ENCODE results near the gene XPR1. TPM values are rescaled to one million over a fixed set of nuclear protein-coding genes. Genes with fewer than 3 reads are reported as not detected.
A peak's percentile ranks its signal among the peaks of the same experiment; 100 is the strongest.

XPR1 gene
- total RNA-seq, 4 donors from 2014 or later: 15.8 to 26.7 (median 22.8) TPM

DNA sequence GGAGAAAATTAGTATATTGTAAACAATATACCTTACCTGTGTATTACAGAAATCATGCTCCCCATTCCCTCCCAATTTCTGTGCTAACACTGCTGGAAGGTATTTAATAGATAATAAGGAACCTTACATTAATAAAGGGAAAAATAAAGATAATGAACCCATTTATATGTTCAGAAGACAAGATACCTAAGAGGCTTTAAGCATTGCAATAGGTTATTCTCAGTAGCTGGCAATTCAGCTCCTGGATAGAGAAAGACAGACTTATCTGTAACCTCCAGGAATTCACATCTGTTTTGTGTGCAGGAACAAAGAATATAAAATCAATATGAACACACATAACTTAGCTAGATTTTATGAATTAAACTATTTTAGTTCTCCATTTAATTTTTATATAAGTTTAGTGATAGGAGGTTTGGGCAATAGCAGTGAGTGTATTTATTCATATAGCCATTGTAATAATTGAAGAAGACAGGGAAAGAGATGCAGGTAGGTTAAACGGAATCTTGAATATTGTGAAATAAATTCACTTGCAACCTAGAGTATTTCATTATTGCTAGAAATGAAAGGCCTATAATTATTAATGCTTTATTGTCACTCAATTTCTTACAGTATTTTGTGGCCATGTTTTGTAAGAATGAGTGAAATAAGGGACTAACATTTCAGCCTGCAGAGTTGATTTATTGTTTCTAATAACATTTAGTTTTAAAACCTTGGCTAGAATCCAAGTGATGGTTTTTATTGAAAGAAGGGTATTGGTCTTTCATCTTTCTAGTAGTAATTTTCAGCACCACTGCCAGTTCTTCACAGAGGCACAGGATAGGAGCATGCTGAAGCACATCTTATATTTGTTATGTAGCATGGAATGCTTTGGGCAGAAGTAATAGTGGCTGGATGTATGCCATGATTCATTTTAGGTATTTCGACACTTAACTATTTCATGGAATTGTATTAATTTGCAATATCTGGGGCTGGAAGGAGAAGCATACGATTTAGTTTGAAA is 1.5 kb downstream of the XPR1 start:
- no peak for TF ChIP-seq EP300 (IDR thresholded peaks at IDR 0.05)
- no peak for TF ChIP-seq POLR2AphosphoS5 (IDR thresholded peaks at IDR 0.05)
- TF ChIP-seq, protein P1, sequence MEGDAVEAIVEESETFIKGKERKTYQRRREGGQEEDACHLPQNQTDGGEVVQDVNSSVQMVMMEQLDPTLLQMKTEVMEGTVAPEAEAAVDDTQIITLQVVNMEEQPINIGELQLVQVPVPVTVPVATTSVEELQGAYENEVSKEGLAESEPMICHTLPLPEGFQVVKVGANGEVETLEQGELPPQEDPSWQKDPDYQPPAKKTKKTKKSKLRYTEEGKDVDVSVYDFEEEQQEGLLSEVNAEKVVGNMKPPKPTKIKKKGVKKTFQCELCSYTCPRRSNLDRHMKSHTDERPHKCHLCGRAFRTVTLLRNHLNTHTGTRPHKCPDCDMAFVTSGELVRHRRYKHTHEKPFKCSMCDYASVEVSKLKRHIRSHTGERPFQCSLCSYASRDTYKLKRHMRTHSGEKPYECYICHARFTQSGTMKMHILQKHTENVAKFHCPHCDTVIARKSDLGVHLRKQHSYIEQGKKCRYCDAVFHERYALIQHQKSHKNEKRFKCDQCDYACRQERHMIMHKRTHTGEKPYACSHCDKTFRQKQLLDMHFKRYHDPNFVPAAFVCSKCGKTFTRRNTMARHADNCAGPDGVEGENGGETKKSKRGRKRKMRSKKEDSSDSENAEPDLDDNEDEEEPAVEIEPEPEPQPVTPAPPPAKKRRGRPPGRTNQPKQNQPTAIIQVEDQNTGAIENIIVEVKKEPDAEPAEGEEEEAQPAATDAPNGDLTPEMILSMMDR (IDR thresholded peaks at IDR 0.05): no peak
- TF ChIP-seq POLR2A (IDR thresholded peaks at IDR 0.05; ENCODE audit: low read depth): no peak
- H3K36me3 ChIP-seq: no peaks in the 10 kb centered on the region
- no peak for DNase-seq (ENCODE audit: extremely low spot score)
- peak overlapping the region; percentile 87 to 99 (median 95) for H3K4me3 ChIP-seq
- intact Hi-C loops (cut with DNase I): loop anchor here (5.0 kb wide), 2 partner anchors 96 to 229 kb away; no protein-coding TSS in a partner anchor
- H3K9me3 ChIP-seq: no peaks in the 10 kb centered on the region
- peak overlapping the region in 2 of 4 donors; percentile 96 for H3K27ac ChIP-seq (replicated peaks in 1 of 4)
- no peaks in the 10 kb centered on the region for H3K27me3 ChIP-seq
- WGBS: 65% methylated on average over 3 of the region's 3 CpGs
- H3K4me1 ChIP-seq: peaks cover 33 to 47% (median 39%) of the 10 kb centered on the region in 4 donors

DNA sequence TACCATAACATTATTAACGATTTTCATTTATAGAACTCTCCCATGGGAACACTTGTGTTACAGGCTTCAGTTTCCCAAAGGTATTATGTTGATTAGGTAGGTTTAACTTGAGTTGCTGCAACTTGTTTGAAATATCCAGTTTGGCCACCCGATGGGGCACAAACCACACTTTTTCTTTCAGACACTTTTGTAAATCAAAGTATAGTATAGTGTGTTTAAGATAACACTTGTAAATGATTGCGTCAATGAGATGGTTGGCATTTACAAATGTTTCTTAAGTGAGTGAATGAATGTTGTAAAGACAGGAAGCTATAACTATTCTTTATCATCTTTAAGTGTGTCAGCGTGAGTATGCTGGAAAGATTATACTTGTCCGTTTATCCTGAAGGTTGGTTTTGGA is 4.3 kb downstream of the XPR1 start:
- intact Hi-C loops (cut with DNase I): no loop called here
- no peaks in the 10 kb centered on the region for H3K27me3 ChIP-seq

GRCh38 chr1:180639871-180640270 is 8.0 kb downstream of the XPR1 start:
- Histone ChIP-seq H3K4me3 (no peak overlapping the region), H3K9me3 (no peaks in the 10 kb centered on the region), H3K27me3 (no peaks in the 10 kb centered on the region), H3K36me3 (no peaks in the 10 kb centered on the region), H3K27ac (replicated peaks in 1 of 4) (no peak overlapping the region), H3K4me1 (peaks cover 30 to 44% (median 36%) of the 10 kb centered on the region in 4 donors)
- intact Hi-C loops (cut with DNase I): no loop called here
- no peak for DNase-seq (ENCODE audit: extremely low spot score)
- TF ChIP-seq, protein P1 (IDR thresholded peaks at IDR 0.05): no peak
- TF ChIP-seq POLR2AphosphoS5 (IDR thresholded peaks at IDR 0.05) (no peak), POLR2A (IDR thresholded peaks at IDR 0.05; ENCODE audit: low read depth) (no peak), EP300 (IDR thresholded peaks at IDR 0.05) (no peak)

More for the DNA sequence above, 4.3 kb downstream of the XPR1 start:
- TF ChIP-seq POLR2A (IDR thresholded peaks at IDR 0.05; ENCODE audit: low read depth): no peak
- TF ChIP-seq POLR2AphosphoS5 (IDR thresholded peaks at IDR 0.05): no peak
- TF ChIP-seq, protein P1 (IDR thresholded peaks at IDR 0.05): no peak
- TF ChIP-seq EP300 (IDR thresholded peaks at IDR 0.05): no peak
- H3K27ac ChIP-seq (replicated peaks in 1 of 4): no peak overlapping the region
- DNase-seq (ENCODE audit: extremely low spot score): no peak
- H3K9me3 ChIP-seq: no peaks in the 10 kb centered on the region
- H3K4me3 ChIP-seq: no peak overlapping the region
- no peaks in the 10 kb centered on the region for H3K36me3 ChIP-seq
- WGBS: 74% methylated on average over 5 of the region's 5 CpGs
- H3K4me1 ChIP-seq: peaks cover 25 to 51% (median 41%) of the 10 kb centered on the region in 4 donors

- Histone ChIP-seq H3K27me3 (no peaks in the 10 kb centered on the region), H3K4me3 (no peak overlapping the region), H3K27ac (replicated peaks in 1 of 4) (no peak overlapping the region), H3K36me3 (no peaks in the 10 kb centered on the region), H3K9me3 (no peaks in the 10 kb centered on the region), H3K4me1 (peaks cover 27 to 42% (median 40%) of the 10 kb centered on the region in 4 donors)
- DNase-seq (ENCODE audit: extremely low spot score): no peak
- intact Hi-C loops (cut with DNase I): no loop called here
- WGBS: 97% methylated on average over 3 of the region's 3 CpGs
- TF ChIP-seq POLR2A (IDR thresholded peaks at IDR 0.05; ENCODE audit: low read depth): no peak
- TF ChIP-seq, protein P1 (IDR thresholded peaks at IDR 0.05): no peak
- no peak for TF ChIP-seq EP300 (IDR thresholded peaks at IDR 0.05)
Observed at GRCh38 chr1:180640531-180640949, 8.7 kb downstream of the XPR1 start.

All from esophagus muscularis mucosa (tissue), 4 donors.